Stimulated activated naive CD8-positive, alpha-beta T cell treated with anti-CD3 and anti-CD28 coated beads, Interleukin-15, amount 100 ng/mL, for 72 hours (primary cell): ENCODE results near the gene NR2C2.
"Not testable (repeated sequence)": the region's sequence is repeated elsewhere in the genome, so short reads cannot be mapped to it uniquely, and the experiment has no call there.

Source experiments
- ATAC-seq: fragments of 150-1000 bp; cut with Tn5 transposase; 2 replicates; pipeline ENCODE4 v1.10.0; 2021; ENCODE audit warnings: mild to moderate bottlenecking, moderate library complexity
- DNase-seq, 2 donors: peaks; one replicate each; pipeline ENCODE4 v3.0.0; 2021 to 2022
- H3K27ac Mint-ChIP-seq, 2 donors: one replicate each; pipeline ENCODE4 v1.8.0; 2022; ENCODE audit warnings: mild to moderate bottlenecking in 2 of 2, mixed read lengths in 2 of 2, moderate library complexity in 2 of 2
- H3K27me3 Mint-ChIP-seq: one replicate; pipeline ENCODE4 v1.8.0; 2022; ENCODE audit warnings: mixed read lengths
- H3K4me1 Mint-ChIP-seq: one replicate; pipeline ENCODE4 v1.8.0; 2022; ENCODE audit warnings: mild to moderate bottlenecking, mixed read lengths
- H3K4me3 Mint-ChIP-seq, 2 donors: one replicate each; pipeline ENCODE4 v1.8.0; 2022; ENCODE audit warnings: mild to moderate bottlenecking in 2 of 2, mixed read lengths in 2 of 2, moderate library complexity in 1 of 2
- H3K9me3 Mint-ChIP-seq, 2 donors: one replicate each; pipeline ENCODE4 v1.8.0; 2022; ENCODE audit warnings: mixed read lengths in 2 of 2

NR2C2 gene

DNA sequence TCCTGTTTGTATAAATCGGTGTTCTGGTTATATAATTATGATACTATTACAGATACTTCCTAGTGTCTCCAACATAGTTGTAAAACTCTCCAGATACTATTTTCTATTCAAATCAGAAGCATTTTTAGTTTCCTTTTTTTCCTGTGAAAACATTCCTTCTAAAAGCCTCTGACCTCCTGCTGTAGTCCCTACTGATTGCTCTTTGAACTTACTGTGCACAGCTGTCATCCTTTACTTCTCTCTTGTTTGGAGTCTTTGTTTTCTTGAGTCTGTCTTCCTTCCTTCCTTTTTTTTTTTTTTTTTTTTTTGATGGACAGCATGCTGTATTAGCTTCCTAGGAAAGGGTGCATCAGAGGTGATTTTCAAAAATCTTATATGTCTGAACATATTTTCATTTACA lies 28.9 kb downstream of the NR2C2 start:
- H3K27me3 Mint-ChIP-seq, result no peaks in the 10 kb centered on the region
- no peaks in the 10 kb centered on the region for H3K9me3 Mint-ChIP-seq
- ATAC-seq, result no peak
- no peak for DNase-seq
- H3K4me3 Mint-ChIP-seq, result no peak overlapping the region
- H3K27ac Mint-ChIP-seq, result peak overlapping the region in 1 of 2 donors; percentile 45
- peaks cover 33% of the 10 kb centered on the region for H3K4me1 Mint-ChIP-seq

DNA sequence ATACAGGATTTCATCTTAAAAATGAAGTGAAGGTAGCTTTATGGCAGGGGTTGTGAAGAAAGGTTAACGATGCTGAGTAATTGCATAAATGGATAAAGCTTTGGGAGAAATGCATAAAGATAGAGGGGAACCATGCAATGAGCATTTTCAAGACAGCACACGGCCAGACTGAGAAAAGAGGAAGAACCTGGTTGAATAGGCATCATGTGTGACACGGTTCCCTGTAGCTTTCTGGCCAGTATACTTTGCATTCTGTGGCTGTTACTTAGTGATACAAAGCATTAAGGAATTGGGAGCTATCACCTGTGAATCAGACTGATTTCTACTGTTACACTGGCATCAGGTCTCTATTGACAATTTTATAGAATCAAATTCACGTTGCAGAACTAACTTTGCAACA lies 33.3 kb downstream of the NR2C2 start:
- Mint-ChIP-seq H3K27me3 (no peaks in the 10 kb centered on the region), H3K4me1 (peaks cover 21% of the 10 kb centered on the region), H3K4me3 (no peak overlapping the region), H3K9me3 (peaks cover 0 to 7% of the 10 kb centered on the region in 2 donors), H3K27ac (no peak overlapping the region)
- DNase-seq (no peak), ATAC-seq (no peak)

DNA sequence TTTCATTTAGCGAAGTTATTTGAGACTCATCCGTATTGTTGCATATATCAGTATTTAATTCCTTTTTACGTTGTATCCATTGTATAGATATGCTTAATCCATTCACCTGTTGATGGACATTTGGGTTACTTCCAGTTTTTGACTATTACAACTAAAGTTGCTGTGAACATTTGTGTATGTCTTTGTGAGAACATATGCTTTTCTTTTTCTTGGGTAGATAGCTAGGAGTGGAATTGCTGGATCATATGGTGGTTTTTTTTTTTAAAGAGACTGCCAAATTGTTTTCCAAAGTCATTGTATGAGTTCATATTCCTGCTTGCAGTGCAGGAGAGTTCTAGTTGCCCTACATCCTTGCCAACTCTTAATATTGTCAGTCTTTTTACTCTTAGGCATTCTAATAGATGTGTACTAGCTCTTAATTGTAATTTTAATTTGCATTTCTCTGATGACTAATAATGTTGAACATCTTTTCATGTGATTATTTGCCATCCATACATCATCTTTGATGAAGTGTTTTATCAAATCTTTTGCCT lies 37.3 kb downstream of the NR2C2 start:
- ATAC-seq, result no peak
- Mint-ChIP-seq H3K4me3 (no peak overlapping the region), H3K4me1 (peaks cover 28% of the 10 kb centered on the region), H3K9me3 (peaks cover 0 to 7% of the 10 kb centered on the region in 2 donors), H3K27me3 (no peaks in the 10 kb centered on the region), H3K27ac (no peak overlapping the region)
- DNase-seq, result no peak

DNA sequence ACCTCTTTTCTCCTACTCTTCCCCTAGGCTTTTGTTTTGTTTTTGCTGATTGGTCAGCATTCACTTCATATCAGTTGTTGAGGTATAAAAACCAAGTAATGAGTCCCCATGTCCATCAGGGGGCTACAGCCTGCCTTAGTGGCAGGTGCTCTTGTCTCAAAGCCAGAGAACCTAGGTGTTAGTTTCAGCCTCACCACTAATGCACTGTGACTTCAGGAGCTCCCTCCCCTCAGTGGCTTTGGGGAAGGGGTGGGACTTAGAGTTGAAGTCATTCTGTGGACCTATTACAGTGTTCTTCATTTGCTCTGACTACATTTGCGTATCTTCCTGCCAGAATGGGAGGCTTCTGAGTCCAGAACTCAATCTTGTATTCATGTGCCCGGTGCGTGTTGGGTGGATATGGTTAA lies 41.6 kb downstream of the NR2C2 start:
- H3K4me1 Mint-ChIP-seq, result peaks cover 51% of the 10 kb centered on the region
- peaks cover 0 to 7% of the 10 kb centered on the region in 2 donors for H3K9me3 Mint-ChIP-seq
- ATAC-seq (peak; percentile 100), DNase-seq (peak; percentile 69 to 81)
- H3K27ac Mint-ChIP-seq, result no peak overlapping the region
- H3K27me3 Mint-ChIP-seq, result no peaks in the 10 kb centered on the region
- no peak overlapping the region for H3K4me3 Mint-ChIP-seq

DNA sequence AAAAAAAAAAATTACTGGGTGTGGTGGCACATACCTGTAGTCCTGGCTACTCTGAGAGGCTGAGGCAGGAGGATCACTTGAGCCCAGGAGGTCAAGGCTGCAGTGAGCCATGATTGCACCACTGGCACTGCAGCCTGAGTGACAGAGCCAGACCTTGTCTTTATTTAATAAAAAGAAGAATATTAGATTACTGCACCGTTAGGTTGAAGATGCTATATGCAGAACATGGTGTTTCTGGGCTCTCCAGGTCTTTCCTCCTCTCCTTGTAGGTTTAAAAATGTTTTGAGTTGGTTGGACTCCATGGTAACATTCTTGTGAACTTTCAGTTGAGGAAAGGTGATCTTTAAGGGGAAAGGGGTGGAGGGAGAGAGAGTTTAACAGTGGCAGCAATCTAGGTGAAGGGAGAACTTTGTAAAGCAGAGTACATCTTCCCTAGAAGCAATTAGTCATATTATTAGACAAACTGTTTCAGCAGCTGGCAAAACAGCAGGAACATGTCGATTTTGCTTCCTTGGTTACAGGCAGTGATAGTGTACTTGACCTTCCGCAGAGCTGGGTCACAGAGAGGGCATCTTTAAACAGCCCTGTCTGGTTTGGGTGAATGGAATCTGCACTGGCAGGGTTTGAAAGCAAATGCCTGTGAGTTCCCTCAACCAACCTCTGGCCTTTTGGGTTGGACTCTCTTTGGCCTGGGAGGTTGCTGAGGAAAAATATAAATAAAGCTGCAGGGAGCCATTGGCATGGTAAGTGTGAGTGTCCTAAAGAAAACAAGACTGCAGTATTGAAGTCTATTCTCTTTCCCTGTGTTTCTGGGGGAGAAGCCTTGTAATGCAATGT lies 42.8 kb downstream of the NR2C2 start:
- peaks cover 44% of the 10 kb centered on the region for H3K4me1 Mint-ChIP-seq
- ATAC-seq (no peak), DNase-seq (no peak)
- H3K27ac Mint-ChIP-seq, result no peak overlapping the region
- H3K4me3 Mint-ChIP-seq, result no peak overlapping the region
- no peaks in the 10 kb centered on the region for H3K27me3 Mint-ChIP-seq
- H3K9me3 Mint-ChIP-seq, result no peaks in the 10 kb centered on the region

DNA sequence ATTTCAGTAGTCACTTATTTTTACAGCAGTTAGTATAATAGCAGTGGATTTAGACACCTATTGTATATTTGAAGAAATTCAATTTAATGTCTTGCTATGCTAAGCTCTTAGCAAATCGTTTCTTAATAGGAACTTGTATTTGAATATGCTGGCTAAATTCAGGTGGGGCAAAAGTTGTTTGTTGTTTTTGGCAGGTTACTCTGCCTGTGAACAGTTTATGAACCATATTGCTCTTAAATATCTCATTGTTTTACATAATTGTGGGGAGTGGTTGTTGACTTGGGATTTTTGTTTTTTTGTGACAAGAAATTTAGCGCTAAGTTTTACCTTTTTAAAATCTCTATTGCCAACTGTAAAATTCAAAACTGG lies 43.4 kb downstream of the NR2C2 start:
- no peak for DNase-seq
- Mint-ChIP-seq H3K27me3 (no peaks in the 10 kb centered on the region), H3K27ac (no peak overlapping the region), H3K9me3 (no peaks in the 10 kb centered on the region), H3K4me3 (no peak overlapping the region), H3K4me1 (peaks cover 50% of the 10 kb centered on the region)
- ATAC-seq, result no peak

DNA sequence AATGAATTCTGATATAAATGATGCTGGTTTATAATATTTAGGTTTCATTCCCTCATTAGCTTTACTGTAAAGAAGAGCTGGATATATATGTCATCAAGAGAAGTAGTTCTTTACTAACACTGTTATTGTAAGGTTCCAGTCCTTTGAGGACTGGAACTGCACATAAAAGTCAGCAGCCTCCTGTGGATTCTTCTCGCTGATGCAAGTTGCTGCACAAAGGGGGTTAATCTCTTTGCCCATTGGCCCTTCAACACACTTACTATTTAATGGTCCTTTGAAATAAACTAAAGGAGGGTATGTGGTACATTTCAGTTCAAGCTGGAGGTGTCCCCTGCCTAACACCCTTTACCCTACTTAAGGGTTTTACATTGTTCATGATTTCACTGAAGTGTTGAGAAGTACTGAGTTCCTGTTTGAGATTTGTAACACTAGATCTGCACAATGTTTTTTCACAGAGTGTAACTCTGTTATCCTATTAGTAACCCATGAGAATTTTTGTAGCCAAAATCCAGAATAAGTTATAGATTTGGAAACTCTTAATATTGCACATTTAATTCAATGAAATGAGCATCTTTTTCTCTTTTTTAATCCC lies 43.9 kb downstream of the NR2C2 start:
- Mint-ChIP-seq H3K27ac (no peak overlapping the region), H3K4me1 (peaks cover 49% of the 10 kb centered on the region), H3K9me3 (no peaks in the 10 kb centered on the region), H3K27me3 (no peaks in the 10 kb centered on the region), H3K4me3 (no peak overlapping the region)
- DNase-seq (no peak), ATAC-seq (no peak)

DNA sequence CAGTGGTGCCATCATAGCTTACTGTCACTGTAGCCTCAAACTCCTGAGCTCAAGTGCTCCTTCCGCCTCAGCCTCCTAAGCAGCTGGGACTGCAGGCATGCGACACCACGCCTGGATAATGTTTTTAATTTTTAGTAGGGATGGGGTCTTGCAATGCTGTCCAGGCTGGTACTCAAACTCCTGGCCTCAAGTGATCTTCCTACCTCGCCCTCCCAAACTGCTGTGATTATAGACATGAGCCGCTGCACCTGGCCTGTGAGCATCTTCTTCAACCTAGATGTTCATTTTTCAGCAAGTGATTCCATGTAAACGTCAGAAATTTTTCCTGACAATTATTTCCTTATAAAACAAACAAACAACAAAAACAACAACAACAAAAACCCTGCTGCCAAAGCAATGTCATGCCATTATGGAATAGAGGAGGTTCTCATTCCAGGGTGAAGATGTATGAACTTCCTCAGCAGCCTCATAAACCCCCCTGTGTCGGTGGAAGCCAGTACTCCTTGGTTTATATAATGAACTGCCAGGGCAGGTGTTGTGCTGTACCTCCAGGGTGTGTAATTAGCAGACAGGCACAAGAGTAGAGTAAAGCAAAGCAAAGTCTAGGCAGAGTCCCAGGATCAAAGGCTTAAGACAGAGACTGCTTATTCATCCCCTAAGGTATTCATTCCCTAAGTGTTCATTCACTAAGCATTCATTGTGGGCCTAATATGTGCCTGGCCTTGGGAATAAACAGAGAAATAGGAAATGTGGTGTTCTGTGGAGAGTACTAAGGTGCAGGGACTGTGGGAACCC lies 44.6 kb downstream of the NR2C2 start:
- no peak overlapping the region for H3K4me3 Mint-ChIP-seq
- no peaks in the 10 kb centered on the region for H3K27me3 Mint-ChIP-seq
- peak overlapping the region in 1 of 2 donors; percentile 59 for H3K27ac Mint-ChIP-seq
- DNase-seq (no peak), ATAC-seq (no peak)
- H3K4me1 Mint-ChIP-seq, result peaks cover 44% of the 10 kb centered on the region
- H3K9me3 Mint-ChIP-seq, result no peaks in the 10 kb centered on the region

DNA sequence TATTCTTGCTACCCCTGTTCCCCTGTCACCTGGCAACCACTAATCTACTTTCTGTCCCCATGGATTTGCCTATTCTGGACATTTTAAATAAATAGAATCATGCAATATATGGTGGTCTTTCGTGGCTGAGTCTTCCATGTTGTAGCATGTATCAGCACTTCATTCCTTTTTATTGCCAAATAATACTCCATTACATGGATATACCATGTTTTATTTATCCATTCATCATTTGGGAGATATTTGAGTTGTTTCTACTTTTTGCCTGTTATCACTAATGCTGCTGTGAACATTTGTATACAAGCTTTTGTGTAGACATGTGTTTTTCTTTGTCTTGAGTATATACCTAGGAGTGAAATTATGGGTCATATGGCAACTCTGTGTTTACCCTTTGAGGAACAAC lies 50.6 kb downstream of the NR2C2 start:
- no peak overlapping the region for H3K27ac Mint-ChIP-seq
- H3K4me1 Mint-ChIP-seq, result peaks cover 25% of the 10 kb centered on the region
- no peak for DNase-seq
- no peaks in the 10 kb centered on the region for H3K27me3 Mint-ChIP-seq
- no peak for ATAC-seq
- peaks cover 4 to 5% of the 10 kb centered on the region in 2 donors for H3K9me3 Mint-ChIP-seq
- no peak overlapping the region for H3K4me3 Mint-ChIP-seq

DNA sequence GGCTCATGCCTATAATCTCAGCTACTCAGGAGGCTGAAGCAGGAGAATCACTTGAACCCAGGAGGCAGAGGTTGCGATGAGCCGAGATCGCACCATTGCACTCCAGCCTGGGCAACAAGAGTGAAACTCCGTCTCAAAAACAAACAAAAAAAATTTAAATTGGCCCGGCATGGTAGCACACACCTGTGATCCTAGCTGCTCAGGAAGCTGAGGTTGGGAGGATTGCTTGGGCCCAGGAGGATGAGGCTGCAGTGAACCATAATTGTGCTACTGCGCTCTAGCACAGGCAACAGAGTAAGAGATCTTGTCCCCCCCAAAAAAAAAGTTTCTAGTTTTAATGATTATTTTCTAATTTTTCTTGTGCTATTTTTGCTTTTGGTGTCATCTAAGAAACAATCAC lies 51.8 kb downstream of the NR2C2 start:
- not testable (repeated sequence) for ATAC-seq, H3K27ac Mint-ChIP-seq, H3K4me3 Mint-ChIP-seq, H3K27me3 Mint-ChIP-seq, DNase-seq, H3K9me3 Mint-ChIP-seq
- peaks cover 25% of the 10 kb centered on the region for H3K4me1 Mint-ChIP-seq

DNA sequence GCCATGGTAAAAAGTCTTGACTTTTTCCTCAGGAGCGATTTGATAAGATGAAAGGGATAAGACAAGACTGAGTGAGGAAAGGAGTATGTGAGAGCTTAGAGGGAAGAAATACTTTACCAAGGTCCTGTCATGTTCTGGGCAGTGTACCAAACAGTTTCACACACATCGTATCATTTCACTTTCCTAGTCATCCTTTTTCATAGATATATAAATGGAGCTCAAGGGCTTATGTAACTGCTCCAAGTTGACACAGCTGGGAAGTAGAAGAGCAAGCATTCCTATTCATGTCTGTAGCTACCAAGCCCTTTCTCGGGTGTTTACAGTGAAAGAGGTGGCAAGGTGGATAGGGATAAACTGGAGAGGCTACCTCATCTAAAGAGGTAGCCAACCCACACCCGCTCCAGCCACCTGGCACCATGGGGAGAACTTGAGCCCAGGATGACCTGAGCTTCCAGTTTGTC lies 60.3 kb downstream of the NR2C2 start:
- Mint-ChIP-seq H3K4me1 (no peaks in the 10 kb centered on the region), H3K9me3 (no peaks in the 10 kb centered on the region), H3K27me3 (no peaks in the 10 kb centered on the region), H3K4me3 (no peak overlapping the region), H3K27ac (no peak overlapping the region)
- ATAC-seq (no peak), DNase-seq (no peak)

DNA sequence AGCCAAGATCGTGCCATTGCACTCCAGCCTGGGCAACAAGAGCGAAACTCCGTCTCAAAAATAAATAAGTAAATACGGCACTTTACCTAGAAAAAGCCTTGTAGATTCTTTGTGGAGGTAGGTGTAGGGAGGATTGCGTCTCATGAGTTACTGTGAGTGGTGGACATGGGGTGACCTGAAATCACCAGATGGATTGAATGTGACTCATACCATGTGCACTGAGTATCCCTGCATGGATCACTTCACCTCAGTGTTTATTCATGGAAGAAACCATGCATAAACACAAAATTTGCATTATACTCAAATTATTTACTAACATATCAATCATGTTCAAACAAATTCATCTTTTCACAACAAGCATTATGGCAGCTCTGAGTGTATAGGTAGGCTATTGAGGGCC lies 61.8 kb downstream of the NR2C2 start:
- no peak overlapping the region for H3K27ac Mint-ChIP-seq

DNA sequence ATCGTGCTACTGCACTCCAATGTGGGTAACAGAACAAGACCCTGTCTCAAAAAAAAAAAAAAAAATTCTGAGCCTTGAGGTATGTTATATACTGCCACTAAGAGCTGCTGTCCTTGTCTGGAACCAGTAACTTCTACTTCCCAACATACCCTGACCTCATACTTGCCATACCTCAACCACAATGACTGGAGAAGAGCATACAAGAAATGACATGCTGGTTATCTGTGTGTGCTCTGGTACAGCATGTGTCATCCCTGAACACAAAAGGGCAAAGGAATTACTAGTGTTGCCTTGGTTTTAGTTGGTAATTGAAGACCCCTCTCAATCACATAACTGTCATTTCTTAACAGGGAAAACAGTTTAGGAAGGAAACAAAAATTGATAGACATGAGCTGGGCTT lies 63.3 kb downstream of the NR2C2 start:
- H3K27me3 Mint-ChIP-seq, result no peaks in the 10 kb centered on the region
- H3K9me3 Mint-ChIP-seq, result no peaks in the 10 kb centered on the region
- DNase-seq (no peak), ATAC-seq (no peak)
- H3K4me1 Mint-ChIP-seq, result no peaks in the 10 kb centered on the region
- H3K27ac Mint-ChIP-seq, result no peak overlapping the region
- H3K4me3 Mint-ChIP-seq, result no peak overlapping the region

More for the DNA sequence above, 61.8 kb downstream of the NR2C2 start:
- Mint-ChIP-seq H3K4me1 (no peaks in the 10 kb centered on the region), H3K4me3 (no peak overlapping the region), H3K9me3 (no peaks in the 10 kb centered on the region), H3K27me3 (no peaks in the 10 kb centered on the region)
- ATAC-seq (no peak), DNase-seq (no peak)

DNA sequence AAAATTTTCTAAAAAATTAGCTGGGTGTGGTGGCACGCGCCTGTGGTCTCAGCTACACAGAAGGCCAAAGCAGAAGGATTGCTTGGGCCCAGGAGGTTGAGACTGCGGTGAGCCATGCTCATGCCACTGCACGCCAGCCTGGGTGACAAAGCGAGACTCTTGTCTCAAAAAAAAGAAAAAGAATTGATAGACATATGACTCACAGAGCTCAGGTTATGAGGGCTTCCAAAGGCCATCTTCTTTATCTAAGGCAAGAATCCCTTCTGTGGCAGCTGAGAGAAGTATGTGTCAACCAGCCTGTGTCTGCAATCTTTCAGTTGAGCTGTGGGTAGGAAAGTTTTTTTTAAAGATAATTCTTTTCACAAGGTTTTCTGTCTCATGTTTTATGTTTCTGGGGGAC lies 63.8 kb downstream of the NR2C2 start:
- Mint-ChIP-seq H3K4me3 (no peak overlapping the region), H3K27me3 (no peaks in the 10 kb centered on the region), H3K9me3 (no peaks in the 10 kb centered on the region), H3K4me1 (no peaks in the 10 kb centered on the region), H3K27ac (no peak overlapping the region)
- DNase-seq, result no peak
- no peak for ATAC-seq

DNA sequence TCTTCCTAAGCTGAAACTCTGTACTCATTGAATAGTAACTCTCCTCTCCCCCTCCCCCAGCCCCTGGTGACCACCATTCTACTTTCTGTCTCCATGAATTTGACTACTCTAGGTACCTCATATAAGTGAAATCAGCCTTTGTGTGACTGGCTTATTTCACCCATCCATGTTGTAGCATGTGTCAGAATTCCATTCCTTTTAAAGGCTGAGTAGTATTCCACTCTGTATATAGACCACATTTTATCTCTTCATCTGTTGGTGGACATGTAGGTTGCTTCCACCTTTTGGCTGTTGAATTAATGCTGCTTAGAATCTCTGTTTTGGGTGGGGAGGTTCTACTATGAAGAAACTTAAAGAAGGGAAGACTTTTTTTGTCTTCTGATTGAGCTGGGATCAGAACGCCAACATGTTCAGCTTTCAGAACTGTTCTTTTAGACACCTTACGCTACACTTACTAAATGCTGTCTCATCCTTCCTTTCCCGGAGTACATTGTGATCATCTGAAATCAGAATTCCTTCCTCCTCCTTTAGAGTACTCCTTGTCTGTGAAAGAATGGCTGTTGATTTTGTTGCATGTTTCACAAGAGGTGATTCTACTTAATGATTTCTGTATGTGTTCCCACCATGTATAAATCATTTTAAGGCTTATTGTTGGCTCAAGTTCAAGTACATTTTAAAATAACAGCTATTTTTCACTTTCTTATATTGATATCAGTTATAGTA lies 67.4 kb downstream of the NR2C2 start:
- Mint-ChIP-seq H3K9me3 (no peaks in the 10 kb centered on the region), H3K27me3 (no peaks in the 10 kb centered on the region), H3K4me1 (no peaks in the 10 kb centered on the region), H3K27ac (no peak overlapping the region), H3K4me3 (no peak overlapping the region)
- DNase-seq, result no peak
- no peak for ATAC-seq
